Measurements from ENCODE around the gene ZNF292.

ZNF292 gene

GRCh38 chr6:87203448-87204023 lies 48.2 kb downstream of the ZNF292 start:
- no peak for TF ChIP-seq MYC (IDR thresholded peaks at IDR 0.05; ENCODE audit: low read depth, low read length)
- no peak for TF ChIP-seq CTCF (IDR thresholded peaks at IDR 0.05; ENCODE audit: low read depth, low read length)
- TF ChIP-seq POLR2A (IDR thresholded peaks at IDR 0.05; ENCODE audit: extremely low read depth, insufficient read length), result no peak
- TF ChIP-seq, protein P1, sequence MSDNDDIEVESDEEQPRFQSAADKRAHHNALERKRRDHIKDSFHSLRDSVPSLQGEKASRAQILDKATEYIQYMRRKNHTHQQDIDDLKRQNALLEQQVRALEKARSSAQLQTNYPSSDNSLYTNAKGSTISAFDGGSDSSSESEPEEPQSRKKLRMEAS (IDR thresholded peaks at IDR 0.05; ENCODE audit: low read depth, low read length), result no peak
- DNase-seq (ENCODE audit: low read depth), result no peak
- no peak overlapping the region for H3K4me3 ChIP-seq (ENCODE audit: low read depth, low read length)

- no peak for DNase-seq (ENCODE audit: low read depth)
Measured at GRCh38 chr6:87209812-87210211, 54.4 kb downstream of the ZNF292 start.

GRCh38 chr6:87210979-87211378 lies 55.6 kb downstream of the ZNF292 start:
- TF ChIP-seq POLR2A (IDR thresholded peaks at IDR 0.05; ENCODE audit: extremely low read depth, insufficient read length), result no peak
- TF ChIP-seq, protein P1 (IDR thresholded peaks at IDR 0.05; ENCODE audit: low read depth, low read length), result no peak
- TF ChIP-seq MYC (IDR thresholded peaks at IDR 0.05; ENCODE audit: low read depth, low read length), result no peak
- no peak for TF ChIP-seq CTCF (IDR thresholded peaks at IDR 0.05; ENCODE audit: low read depth, low read length)
- no peak overlapping the region for H3K4me3 ChIP-seq (ENCODE audit: low read depth, low read length)
- peak; percentile 19 for DNase-seq (ENCODE audit: low read depth)

More at GRCh38 chr6:87209812-87210211, 54.4 kb downstream of the ZNF292 start:
- TF ChIP-seq CTCF (IDR thresholded peaks at IDR 0.05; ENCODE audit: low read depth, low read length) (no peak), MYC (IDR thresholded peaks at IDR 0.05; ENCODE audit: low read depth, low read length) (no peak), POLR2A (IDR thresholded peaks at IDR 0.05; ENCODE audit: extremely low read depth, insufficient read length) (no peak)
- TF ChIP-seq, protein P1 (IDR thresholded peaks at IDR 0.05; ENCODE audit: low read depth, low read length), result no peak
- no peak overlapping the region for H3K4me3 ChIP-seq (ENCODE audit: low read depth, low read length)

- no peak for DNase-seq (ENCODE audit: low read depth)
- TF ChIP-seq, protein P1 (IDR thresholded peaks at IDR 0.05; ENCODE audit: low read depth, low read length), result no peak
- TF ChIP-seq CTCF (IDR thresholded peaks at IDR 0.05; ENCODE audit: low read depth, low read length), result no peak
- no peak overlapping the region for H3K4me3 ChIP-seq (ENCODE audit: low read depth, low read length)
Measured at GRCh38 chr6:87212596-87212995, 57.2 kb downstream of the ZNF292 start.

GRCh38 chr6:87213364-87213763 lies 58.0 kb downstream of the ZNF292 start:
- H3K4me3 ChIP-seq (ENCODE audit: low read depth, low read length), result no peak overlapping the region
- TF ChIP-seq, protein P1 (IDR thresholded peaks at IDR 0.05; ENCODE audit: low read depth, low read length), result no peak
- TF ChIP-seq POLR2A (IDR thresholded peaks at IDR 0.05; ENCODE audit: extremely low read depth, insufficient read length) (no peak), CTCF (IDR thresholded peaks at IDR 0.05; ENCODE audit: low read depth, low read length) (no peak), MYC (IDR thresholded peaks at IDR 0.05; ENCODE audit: low read depth, low read length) (no peak)
- DNase-seq (ENCODE audit: low read depth), result no peak

Measured in NB4 (cell line).